Measurements from ENCODE around the gene OBSL1.

The OBSL1 gene

DNA sequence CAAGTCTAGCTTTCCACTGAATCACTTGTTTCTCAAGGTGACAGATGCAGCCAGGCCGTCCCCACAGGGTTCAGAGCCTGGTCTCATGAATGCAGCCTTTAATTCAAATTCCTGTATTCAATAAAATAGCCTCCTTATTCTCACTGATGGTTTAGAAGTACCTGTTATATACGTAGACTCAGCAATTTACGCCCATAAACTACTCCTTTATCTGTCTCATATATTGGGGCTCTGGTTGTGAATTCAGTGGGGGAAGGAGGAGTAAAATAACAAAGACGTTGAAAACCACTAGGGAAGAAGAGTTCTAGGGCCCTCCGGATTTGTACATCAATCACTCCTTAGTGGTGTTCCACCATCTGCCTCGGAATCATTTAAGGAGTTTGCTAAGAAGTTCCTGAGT, 1.7 kb downstream of the OBSL1 start:
- no peak for TF ChIP-seq EZH2phosphoT487 (IDR thresholded peaks at IDR 0.05; ENCODE audit: borderline replicate concordance, low read length)
- TF ChIP-seq, protein P1, sequence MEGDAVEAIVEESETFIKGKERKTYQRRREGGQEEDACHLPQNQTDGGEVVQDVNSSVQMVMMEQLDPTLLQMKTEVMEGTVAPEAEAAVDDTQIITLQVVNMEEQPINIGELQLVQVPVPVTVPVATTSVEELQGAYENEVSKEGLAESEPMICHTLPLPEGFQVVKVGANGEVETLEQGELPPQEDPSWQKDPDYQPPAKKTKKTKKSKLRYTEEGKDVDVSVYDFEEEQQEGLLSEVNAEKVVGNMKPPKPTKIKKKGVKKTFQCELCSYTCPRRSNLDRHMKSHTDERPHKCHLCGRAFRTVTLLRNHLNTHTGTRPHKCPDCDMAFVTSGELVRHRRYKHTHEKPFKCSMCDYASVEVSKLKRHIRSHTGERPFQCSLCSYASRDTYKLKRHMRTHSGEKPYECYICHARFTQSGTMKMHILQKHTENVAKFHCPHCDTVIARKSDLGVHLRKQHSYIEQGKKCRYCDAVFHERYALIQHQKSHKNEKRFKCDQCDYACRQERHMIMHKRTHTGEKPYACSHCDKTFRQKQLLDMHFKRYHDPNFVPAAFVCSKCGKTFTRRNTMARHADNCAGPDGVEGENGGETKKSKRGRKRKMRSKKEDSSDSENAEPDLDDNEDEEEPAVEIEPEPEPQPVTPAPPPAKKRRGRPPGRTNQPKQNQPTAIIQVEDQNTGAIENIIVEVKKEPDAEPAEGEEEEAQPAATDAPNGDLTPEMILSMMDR (IDR thresholded peaks at IDR 0.05; ENCODE audit: low read depth, low read length, poor library complexity, severe bottlenecking) = no peak
- Histone ChIP-seq H4K20me1 (ENCODE audit: control insufficient read depth, insufficient read depth, low read depth, low read length) (no peaks in the 10 kb centered on the region), H3K9me3 (ENCODE audit: control insufficient read depth, insufficient read depth, low read length) (no peaks in the 10 kb centered on the region), H3K9me2 (replicated peaks; ENCODE audit: control insufficient read depth, low read length) (no peaks in the 10 kb centered on the region), H3F3A (ENCODE audit: control insufficient read depth, insufficient read depth) (no peaks in the 10 kb centered on the region), H3K79me2 (ENCODE audit: control insufficient read depth, low read length) (no peaks in the 10 kb centered on the region), H3K4me3 (ENCODE audit: low read length) (no peak overlapping the region), H3K27me3 (ENCODE audit: control insufficient read depth, low read length) (no peaks in the 10 kb centered on the region; the same call in 1 of the 2 replicates), H3K4me2 (ENCODE audit: low read length) (no peak overlapping the region), H3K27ac (ENCODE audit: low read depth, low read length) (no peak overlapping the region), H3K4me1 (ENCODE audit: control insufficient read depth, low read length) (no peaks in the 10 kb centered on the region), H3K36me3 (ENCODE audit: control insufficient read depth, low read length) (no peaks in the 10 kb centered on the region)

DNA sequence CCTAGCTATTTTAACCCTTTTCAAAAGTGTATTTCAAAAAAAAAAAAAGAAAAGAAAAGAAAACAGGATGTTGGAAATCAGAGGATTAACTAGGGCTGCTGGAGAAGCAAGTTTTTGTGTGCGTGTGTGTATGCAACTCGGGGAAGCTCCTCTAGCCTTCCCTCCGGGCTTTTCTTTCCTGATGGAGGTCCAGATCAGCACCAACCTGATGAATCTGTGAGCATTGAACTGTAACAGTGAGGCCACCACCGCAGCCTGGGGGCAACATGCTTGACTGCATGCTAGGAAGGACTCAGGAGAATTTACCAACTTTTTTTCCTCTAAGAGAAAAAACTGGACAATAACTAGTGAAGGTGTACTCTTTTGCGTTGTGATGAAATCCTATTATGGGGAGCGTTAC, 2.3 kb downstream of the OBSL1 start:
- Histone ChIP-seq H3K9me2 (replicated peaks; ENCODE audit: control insufficient read depth, low read length) (no peaks in the 10 kb centered on the region), H3K79me2 (ENCODE audit: control insufficient read depth, low read length) (no peaks in the 10 kb centered on the region), H3K4me2 (ENCODE audit: low read length) (no peak overlapping the region), H3K36me3 (ENCODE audit: control insufficient read depth, low read length) (no peaks in the 10 kb centered on the region), H3K27me3 (ENCODE audit: control insufficient read depth, low read length) (no peaks in the 10 kb centered on the region; the same call in 1 of the 2 replicates), H3K4me1 (ENCODE audit: control insufficient read depth, low read length) (no peaks in the 10 kb centered on the region), H3K27ac (ENCODE audit: low read depth, low read length) (no peak overlapping the region), H3F3A (ENCODE audit: control insufficient read depth, insufficient read depth) (no peaks in the 10 kb centered on the region), H4K20me1 (ENCODE audit: control insufficient read depth, insufficient read depth, low read depth, low read length) (no peaks in the 10 kb centered on the region), H3K9me3 (ENCODE audit: control insufficient read depth, insufficient read depth, low read length) (no peaks in the 10 kb centered on the region), H3K4me3 (ENCODE audit: low read length) (no peak overlapping the region)
- TF ChIP-seq, protein P1 (IDR thresholded peaks at IDR 0.05; ENCODE audit: low read depth, low read length, poor library complexity, severe bottlenecking) = no peak
- no peak for TF ChIP-seq EZH2phosphoT487 (IDR thresholded peaks at IDR 0.05; ENCODE audit: borderline replicate concordance, low read length)

DNA sequence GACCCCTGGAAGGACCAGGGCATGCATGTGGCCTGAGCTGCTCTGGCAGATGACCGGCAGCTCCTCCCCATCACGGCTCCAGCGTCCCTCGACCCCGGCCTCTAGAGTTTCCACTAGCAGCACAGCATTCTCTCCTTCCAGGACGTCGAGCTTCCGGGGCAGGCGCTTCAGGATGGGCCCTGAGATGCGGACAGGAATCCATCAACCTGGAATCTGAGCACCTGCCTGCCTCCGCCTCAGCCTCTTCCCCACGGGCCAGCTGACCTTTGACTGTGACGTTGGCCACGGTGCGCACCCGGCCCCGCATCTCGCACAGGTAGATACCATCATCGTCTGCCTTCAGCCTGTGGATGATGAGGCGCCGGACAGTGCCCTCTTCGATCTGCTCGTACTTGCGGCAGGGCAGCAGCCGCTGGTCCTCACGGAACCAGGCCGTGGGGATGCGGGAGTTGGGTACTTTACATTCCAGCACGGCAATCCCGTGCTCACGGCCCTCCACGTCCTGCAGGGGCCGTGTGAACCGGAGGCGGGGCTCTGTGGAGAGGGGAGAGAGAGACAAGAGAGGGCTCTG, 3.5 kb downstream of the OBSL1 start:
- H4K20me1 ChIP-seq (ENCODE audit: control insufficient read depth, insufficient read depth, low read depth, low read length) = no peaks in the 10 kb centered on the region
- H3F3A ChIP-seq (ENCODE audit: control insufficient read depth, insufficient read depth) = no peaks in the 10 kb centered on the region
- H3K79me2 ChIP-seq (ENCODE audit: control insufficient read depth, low read length) = no peaks in the 10 kb centered on the region
- H3K4me2 ChIP-seq (ENCODE audit: low read length) = no peak overlapping the region
- H3K27me3 ChIP-seq (ENCODE audit: control insufficient read depth, low read length) = no peaks in the 10 kb centered on the region; the same call in 1 of the 2 replicates
- H3K36me3 ChIP-seq (ENCODE audit: control insufficient read depth, low read length) = no peaks in the 10 kb centered on the region
- no peaks in the 10 kb centered on the region for H3K9me2 ChIP-seq (replicated peaks; ENCODE audit: control insufficient read depth, low read length)
- H3K9me3 ChIP-seq (ENCODE audit: control insufficient read depth, insufficient read depth, low read length) = no peaks in the 10 kb centered on the region
- H3K4me3 ChIP-seq (ENCODE audit: low read length) = no peak overlapping the region
- TF ChIP-seq, protein P1 (IDR thresholded peaks at IDR 0.05; ENCODE audit: low read depth, low read length, poor library complexity, severe bottlenecking) = no peak
- TF ChIP-seq EZH2phosphoT487 (IDR thresholded peaks at IDR 0.05; ENCODE audit: borderline replicate concordance, low read length) = no peak
- H3K4me1 ChIP-seq (ENCODE audit: control insufficient read depth, low read length) = no peaks in the 10 kb centered on the region
- H3K27ac ChIP-seq (ENCODE audit: low read depth, low read length) = no peak overlapping the region
